Tongue (tissue), 2 donors: ENCODE results near the gene KCNJ18. TPM values are rescaled to one million over a fixed set of nuclear protein-coding genes. Genes with fewer than 3 reads are reported as not detected.
"Not testable (repeated sequence)": the region's sequence is repeated elsewhere in the genome, so short reads cannot be mapped to it uniquely, and the experiment has no call there.

Experiments used
- DNase-seq: peaks from one replicate; pipeline ENCODE4 v3.0.0-alpha.2; 2015
- total RNA-seq: library from RNA; depleted of rRNA; stranded (reverse); fragments of >200 nt; gene quantifications from one replicate; pipeline ENCODE4 v1.2.3, GENCODE V29; 2014

Gene KCNJ18
- total RNA-seq, 1 donor from 2014 or later = not detected

DNA sequence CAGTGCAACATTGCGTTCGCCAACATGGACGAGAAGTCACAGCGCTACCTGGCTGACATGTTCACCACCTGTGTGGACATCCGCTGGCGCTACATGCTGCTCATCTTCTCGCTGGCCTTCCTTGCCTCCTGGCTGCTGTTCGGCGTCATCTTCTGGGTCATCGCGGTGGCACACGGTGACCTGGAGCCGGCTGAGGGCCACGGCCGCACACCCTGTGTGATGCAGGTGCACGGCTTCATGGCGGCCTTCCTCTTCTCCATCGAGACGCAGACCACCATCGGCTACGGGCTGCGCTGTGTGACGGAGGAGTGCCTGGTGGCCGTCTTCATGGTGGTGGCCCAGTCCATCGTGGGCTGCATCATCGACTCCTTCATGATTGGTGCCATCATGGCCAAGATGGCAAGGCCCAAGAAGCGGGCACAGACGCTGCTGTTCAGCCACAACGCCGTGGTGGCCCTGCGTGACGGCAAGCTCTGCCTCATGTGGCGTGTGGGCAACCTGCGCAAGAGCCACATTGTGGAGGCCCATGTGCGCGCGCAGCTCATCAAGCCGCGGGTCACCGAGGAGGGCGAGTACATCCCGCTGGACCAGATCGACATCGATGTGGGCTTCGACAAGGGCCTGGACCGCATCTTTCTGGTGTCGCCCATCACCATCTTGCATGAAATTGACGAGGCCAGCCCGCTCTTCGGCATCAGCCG, 10.8 kb downstream of the KCNJ18 start:
- DNase-seq = not testable (repeated sequence)

- DNase-seq = not testable (repeated sequence)
Observed at GRCh38 chr17:21703891-21704872, 11.9 kb downstream of the KCNJ18 start.

DNA sequence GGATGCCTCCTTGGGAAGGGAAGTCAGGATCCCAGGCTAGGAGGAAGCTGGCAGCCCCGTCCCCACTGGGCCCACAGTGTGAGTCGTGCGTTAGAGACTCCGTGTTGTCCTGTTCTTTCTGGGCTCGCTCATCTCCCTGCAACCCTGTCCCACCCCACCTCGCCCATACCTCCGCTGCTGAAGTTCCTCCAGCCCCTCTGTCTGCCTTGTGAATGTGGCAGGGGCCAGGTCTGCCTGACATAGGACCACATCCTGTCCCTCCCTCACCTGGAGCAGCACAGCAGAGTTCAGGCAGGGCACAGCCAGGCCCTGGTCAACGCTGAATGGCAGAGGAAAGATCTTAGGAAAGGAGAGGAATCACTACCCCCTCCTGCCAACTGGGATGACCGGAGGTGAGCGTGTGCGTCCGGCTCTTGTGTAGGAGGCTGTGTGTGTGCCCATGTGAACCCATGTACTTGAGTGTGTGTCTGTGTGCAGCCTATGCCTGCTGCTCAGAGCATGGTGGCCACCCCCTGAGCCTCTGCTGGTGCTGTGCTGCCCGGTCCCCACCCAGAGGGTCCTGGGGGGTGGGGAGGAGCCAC, 12.8 kb downstream of the KCNJ18 start:
- no peak for DNase-seq

DNA sequence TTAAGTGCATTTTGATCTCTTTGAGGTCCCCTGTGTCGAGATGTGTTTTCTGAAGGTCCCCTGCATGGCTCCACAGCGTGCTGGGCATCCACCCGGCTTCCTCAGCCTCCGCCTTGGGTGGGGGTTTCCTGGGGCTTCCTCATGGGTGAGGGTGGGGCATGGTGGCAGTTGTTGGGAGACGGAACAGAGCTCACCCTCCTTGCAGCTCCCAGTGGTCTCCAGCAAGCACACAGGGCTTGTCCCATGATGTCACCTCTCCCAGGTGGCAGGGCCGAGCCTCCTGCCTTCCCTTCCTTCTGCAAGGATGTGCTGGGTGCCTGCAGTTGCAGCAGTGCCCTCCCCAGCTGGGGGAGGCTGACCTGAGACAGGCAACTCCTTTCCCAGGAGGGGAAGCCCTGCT, 13.4 kb downstream of the KCNJ18 start:
- not testable (repeated sequence) for DNase-seq

DNA sequence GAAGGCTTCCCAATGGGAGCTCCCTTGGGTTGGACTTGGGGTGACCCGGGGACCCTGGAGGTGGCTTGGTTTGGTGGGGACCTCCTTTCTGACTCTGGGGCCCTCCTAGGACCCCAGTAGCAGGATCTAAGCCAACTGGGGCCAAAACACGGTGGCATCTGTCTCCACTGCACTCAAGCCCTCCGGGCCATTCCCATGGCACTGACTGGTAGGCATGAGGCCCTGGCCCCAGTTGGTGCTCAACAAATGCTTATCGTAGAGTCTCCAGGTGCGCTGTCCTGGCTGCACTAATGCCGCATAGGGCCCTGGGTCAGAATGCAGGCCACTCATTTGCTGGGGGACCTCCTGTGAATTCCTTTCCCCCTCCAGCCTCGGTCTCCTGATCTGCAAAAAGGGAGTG, 14.2 kb downstream of the KCNJ18 start:
- not testable (repeated sequence) for DNase-seq

DNA sequence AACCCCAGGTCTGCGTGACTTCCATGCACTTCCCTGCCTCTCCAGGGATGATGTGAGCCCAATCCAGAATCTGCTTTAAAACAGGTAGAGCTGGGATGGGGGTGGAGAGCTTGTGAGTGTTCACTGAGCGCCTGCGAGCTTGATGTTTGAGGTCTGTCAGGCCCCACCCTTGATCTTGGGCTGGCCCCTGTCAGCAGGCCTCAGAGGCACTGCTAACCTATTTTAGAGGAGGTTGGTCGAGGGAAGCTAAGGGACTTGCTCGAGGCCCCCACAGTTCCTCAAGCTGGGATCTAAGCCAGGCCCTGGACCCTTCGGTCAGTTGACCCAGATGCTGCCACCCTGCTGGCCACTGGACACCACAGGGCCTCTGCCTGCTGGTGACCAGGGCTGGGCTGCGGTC, 14.8 kb downstream of the KCNJ18 start:
- not testable (repeated sequence) for DNase-seq

GRCh38 chr17:21707711-21708611, 15.6 kb downstream of the KCNJ18 start:
- not testable (repeated sequence) for DNase-seq

- DNase-seq = not testable (repeated sequence)
Observed at GRCh38 chr17:21708612-21709535, 16.6 kb downstream of the KCNJ18 start.

DNA sequence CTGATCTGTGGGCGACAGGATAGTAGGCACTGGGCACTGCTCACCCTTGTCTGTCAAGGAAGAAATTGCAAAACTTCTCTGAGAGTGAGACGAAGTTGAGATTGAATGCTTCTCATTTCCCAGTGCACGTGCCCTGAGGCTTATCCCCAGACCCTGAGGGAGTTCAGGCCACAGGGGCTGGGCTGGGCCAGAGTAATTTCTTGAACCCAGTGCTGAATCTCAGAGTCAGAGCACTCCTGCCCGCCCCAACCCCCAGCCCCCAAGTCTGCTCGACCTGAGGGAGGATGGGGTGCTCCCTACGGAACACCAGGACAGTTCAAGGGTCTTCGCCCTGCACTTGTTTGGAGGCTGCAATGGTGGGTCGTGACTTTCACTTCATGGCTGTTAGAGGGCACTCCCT, 17.7 kb downstream of the KCNJ18 start:
- not testable (repeated sequence) for DNase-seq

DNA sequence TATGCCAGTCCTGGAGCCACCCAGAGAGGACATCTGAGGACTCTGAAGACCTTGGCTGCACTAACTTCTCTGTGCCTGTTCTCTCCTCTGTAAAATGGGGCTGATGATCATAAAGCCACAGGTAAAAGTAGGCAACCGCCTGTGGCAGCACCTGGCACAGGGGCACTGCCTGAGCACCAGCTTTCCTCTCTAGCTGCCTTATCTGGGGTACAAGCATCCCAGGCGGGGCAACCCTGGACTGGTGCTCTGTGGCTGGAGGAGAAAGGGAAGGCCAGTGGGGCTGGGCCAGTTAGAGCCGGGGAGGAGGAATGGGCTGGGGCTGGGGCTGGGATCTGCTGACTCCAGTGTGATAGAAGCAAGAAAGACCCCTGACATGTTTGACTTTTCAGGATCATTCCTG, 18.2 kb downstream of the KCNJ18 start:
- not testable (repeated sequence) for DNase-seq

GRCh38 chr17:21711182-21711581, 18.9 kb downstream of the KCNJ18 start:
- no peak for DNase-seq

DNA sequence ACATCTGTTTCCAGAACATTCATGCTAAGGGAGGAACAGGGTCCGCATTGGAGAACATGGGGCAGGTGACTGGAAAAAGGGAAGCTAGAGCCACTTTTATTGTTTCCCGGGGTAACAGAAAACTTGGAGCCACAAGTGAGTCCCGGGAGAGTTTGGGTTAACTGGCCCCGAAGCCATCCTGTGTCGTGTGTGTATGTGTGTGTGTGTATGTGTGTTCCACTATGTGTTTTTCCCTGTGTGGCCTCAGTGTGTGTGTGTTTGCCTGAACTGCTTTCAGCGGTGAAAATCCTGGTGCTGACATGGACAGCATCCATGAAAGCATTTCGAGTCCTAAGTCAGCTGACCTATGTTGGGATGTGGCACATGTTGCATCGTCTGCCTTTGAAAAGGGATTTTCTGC, 20.7 kb downstream of the KCNJ18 start:
- not testable (repeated sequence) for DNase-seq

- not testable (repeated sequence) for DNase-seq
Observed at GRCh38 chr17:21713631-21714030, 21.3 kb downstream of the KCNJ18 start.

DNA sequence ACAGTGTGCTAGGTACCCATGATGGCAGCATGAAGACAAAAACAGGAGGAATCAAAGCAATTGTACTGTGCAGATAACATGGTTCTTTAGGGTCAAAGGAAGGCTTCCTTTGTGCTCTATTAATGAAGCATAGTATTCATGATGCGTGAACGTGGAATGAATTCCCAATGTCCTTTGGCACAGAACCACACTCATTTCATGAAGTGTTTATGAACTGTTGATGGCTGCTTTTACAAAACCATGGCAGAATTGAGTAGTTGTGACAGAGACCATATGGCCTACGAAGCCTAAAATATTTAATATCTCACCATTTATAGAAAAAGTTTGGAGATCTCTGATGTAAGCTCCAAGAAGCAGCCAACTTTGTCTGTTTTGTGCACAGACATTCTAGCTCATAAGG, 22.4 kb downstream of the KCNJ18 start:
- not testable (repeated sequence) for DNase-seq

- not testable (repeated sequence) for DNase-seq
Observed at GRCh38 chr17:21715877-21716276, 23.6 kb downstream of the KCNJ18 start.

GRCh38 chr17:21718971-21719370, 26.6 kb downstream of the KCNJ18 start:
- DNase-seq = not testable (repeated sequence)

DNA sequence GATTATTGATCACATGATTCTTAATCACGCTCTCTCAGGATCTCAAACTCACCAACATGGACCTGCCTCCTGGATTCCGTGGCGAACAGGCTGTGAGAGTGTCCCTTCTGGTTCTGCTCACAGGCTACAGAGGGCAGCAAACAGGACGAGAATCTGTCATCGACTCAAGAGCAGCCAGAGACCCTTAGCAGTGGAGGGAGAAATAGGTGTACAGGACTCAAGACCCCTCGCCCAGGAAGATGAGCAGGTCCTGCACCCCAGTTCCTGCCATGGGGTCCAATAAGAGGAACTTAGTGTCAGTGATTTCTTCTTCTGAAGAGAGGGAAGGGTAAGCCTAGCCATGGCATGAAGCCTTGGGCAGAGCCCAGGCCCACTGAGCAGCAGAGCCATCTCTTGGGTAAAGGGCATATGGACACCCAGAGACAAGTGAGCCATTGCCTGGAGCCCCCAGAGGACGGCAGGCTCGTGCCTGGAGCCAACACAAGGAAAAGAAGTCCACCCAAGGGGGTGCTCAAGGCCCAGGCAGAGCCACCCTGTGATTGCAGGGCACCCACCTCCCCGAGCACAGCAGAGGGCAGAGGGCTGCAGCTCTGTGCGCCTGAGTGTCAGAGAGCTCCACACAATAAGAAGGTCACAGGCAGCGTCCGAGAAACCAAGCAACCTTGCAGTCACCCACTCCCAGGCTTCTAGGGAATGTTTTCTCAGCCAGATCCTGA, 27.3 kb downstream of the KCNJ18 start:
- DNase-seq = not testable (repeated sequence)

- not testable (repeated sequence) for DNase-seq
Observed at GRCh38 chr17:21720566-21720965, 28.2 kb downstream of the KCNJ18 start.

GRCh38 chr17:21722268-21722667, 29.9 kb downstream of the KCNJ18 start:
- DNase-seq = not testable (repeated sequence)
